GM21360 (cell line): Measurements from ENCODE around the gene ZNF200.
A peak's percentile ranks its signal among the peaks of the same experiment; 100 is the strongest.
"Not testable (repeated sequence)": the region's sequence is repeated elsewhere in the genome, so short reads cannot be mapped to it uniquely, and the experiment has no call there.

ENCODE experiments used
- ATAC-seq: cut with Tn5 transposase; IDR thresholded peaks from one replicate; pipeline ENCODE4 v1.9.1; 2021; ENCODE audit warnings: mild to moderate bottlenecking, moderate library complexity; ENCODE audit not compliant: unreplicated experiment

Gene ZNF200

GRCh38 chr16:3234857-3235561 is at the start of gene ZNF200:
TSS of gene ZNF200 (minus strand) at chr16:3235158. CDS start at chr16:3233755, 1,403 bp downstream.
- ATAC-seq = peak; percentile 91

- no peak for ATAC-seq
Measured at GRCh38 chr16:3283543-3284447, 48.8 kb upstream of the ZNF200 start.

GRCh38 chr16:3282730-3283542 is 48.0 kb upstream of the ZNF200 start, which contains the start of gene ZNF263:
TSS of gene ZNF263 (plus strand) at chr16:3283491. CDS start at chr16:3283819, 328 bp downstream.
- peak; percentile 79 for ATAC-seq

GRCh38 chr16:3282103-3282729 is 47.3 kb upstream of the ZNF200 start:
- peak; percentile 8 for ATAC-seq

GRCh38 chr16:3281222-3281820 is 46.4 kb upstream of the ZNF200 start:
- ATAC-seq = no peak

- no peak for ATAC-seq
Measured at GRCh38 chr16:3276679-3277078, 41.7 kb upstream of the ZNF200 start.

GRCh38 chr16:3274947-3275346 is 40.0 kb upstream of the ZNF200 start:
- no peak for ATAC-seq

- ATAC-seq = no peak
Measured at GRCh38 chr16:3274490-3274889, 39.5 kb upstream of the ZNF200 start.

GRCh38 chr16:3271281-3271680 is 36.3 kb upstream of the ZNF200 start:
- ATAC-seq = not testable (repeated sequence)

- ATAC-seq = not testable (repeated sequence)
Measured at GRCh38 chr16:3270718-3271117, 35.8 kb upstream of the ZNF200 start.

- ATAC-seq = no peak
Measured at GRCh38 chr16:3268294-3268693, 33.3 kb upstream of the ZNF200 start.

- ATAC-seq = no peak
Measured at GRCh38 chr16:3266873-3267537, 32.0 kb upstream of the ZNF200 start.

- peak; percentile 78 for ATAC-seq
Measured at GRCh38 chr16:3264137-3265036, 29.4 kb upstream of the ZNF200 start.

- ATAC-seq = no peak
Measured at GRCh38 chr16:3262517-3262916, 27.6 kb upstream of the ZNF200 start.

GRCh38 chr16:3259836-3260235 is 24.9 kb upstream of the ZNF200 start:
- no peak for ATAC-seq

GRCh38 chr16:3256866-3257465 is 22.0 kb upstream of the ZNF200 start:
- ATAC-seq = no peak

- no peak for ATAC-seq
Measured at GRCh38 chr16:3256146-3256865, 21.3 kb upstream of the ZNF200 start, which contains the start of gene MEFV. TSS of gene MEFV (minus strand) at chr16:3256633. CDS start at chr16:3256587, 46 bp downstream.
